HCT116 (cell line): ENCODE results near the gene RAP1GAP2. TPM values are rescaled to one million over a fixed set of nuclear protein-coding genes. Genes with fewer than 3 reads are reported as not detected.

Experiments
- ATAC-seq: fragments of 200-7000 bp; cut with Tn5 transposase; 2 replicates; pipeline ENCODE4 v1.9.1; 2020; ENCODE audit warnings: mild to moderate bottlenecking, moderate library complexity
- BruUV-seq: library from RNA; stranded (reverse); fragments of 400-500 nt; replicated peaks from 2 replicates; lab custom pipeline; 2021; lab: Mats Ljungman, UMichigan
- CTCF ChIA-PET: fragments of 300-600 bp; sonication (Branson Sonifier 250); formaldehyde crosslinking; loops from one replicate; lab custom pipeline; 2021; ENCODE audit warnings: antibody characterized with exemption; lab: Charles Lee
- POLR2A ChIA-PET: fragments of 300-600, 350-600 bp; sonication (Branson Sonifier 250); formaldehyde crosslinking; loops from one replicate; lab custom pipeline; 2021; ENCODE audit warnings: antibody characterized with exemption; lab: Charles Lee
- RAD21 ChIA-PET, 2 experiments: fragments of 300-600 bp; sonication (Branson Sonifier 250); formaldehyde crosslinking; loops; one replicate each; lab custom pipeline; 2023; ENCODE audit warnings: low total read pairs in 2 of 2; ENCODE audit not compliant: uncharacterized antibody in 2 of 2, unreplicated experiment in 2 of 2, low non-redundant PET in 1 of 2; lab: Charles Lee
- DNase-seq: peaks from one replicate; pipeline ENCODE4 v3.0.0-alpha.2; 2010; ENCODE audit warnings: low read depth, low spot score
- H2AFZ ChIP-seq: fragments of 200-600 bp; shearing (Covaris generic), sonication (generic); 2 replicates; pipeline ENCODE4 v1.6.1; 2017; ENCODE audit warnings: low read depth, mixed run types, mixed read lengths, antibody characterized with exemption, low read length; ENCODE audit not compliant: poor library complexity, severe bottlenecking
- H3K27ac ChIP-seq: 2 replicates; pipeline ENCODE4 v1.5.1; 2012; ENCODE audit warnings: low read depth, low read length
- H3K27me3 ChIP-seq: fragments of 200-600 bp; sonication (generic); 2 replicates; pipeline ENCODE4 v1.6.1; 2016; ENCODE audit warnings: mixed run types, low read length, mixed read lengths; ENCODE audit not compliant: insufficient read depth
- H3K36me3 ChIP-seq, 2 experiments: fragments of 200-500 bp in 1 of 2; fragments of 200-600 bp in 1 of 2; sonication (Bioruptor generic) in 1 of 2; sonication (generic) in 1 of 2; 2 replicates each; pipeline versions ENCODE4 v1.5.1 to v1.6.1; 2014 to 2016; ENCODE audit warnings: low read length in 2 of 2, inconsistent platforms in 1 of 2, mixed read lengths in 1 of 2, mixed run types in 1 of 2; ENCODE audit not compliant: insufficient read depth in 2 of 2, control insufficient read depth in 1 of 2
- H3K4me1 ChIP-seq, 2 experiments: fragments of 200-600 bp in 1 of 2; sonication (generic) in 1 of 2; 2 replicates each; pipeline versions ENCODE4 v1.5.1 to v1.6.1; 2012 to 2017; ENCODE audit warnings: low read length in 2 of 2, inconsistent platforms in 1 of 2, mild to moderate bottlenecking in 1 of 2, mixed read lengths in 1 of 2, mixed run types in 1 of 2, moderate library complexity in 1 of 2; ENCODE audit not compliant: insufficient read depth in 2 of 2, control insufficient read depth in 1 of 2
- H3K4me2 ChIP-seq: fragments of 200-600 bp; sonication (generic); 2 replicates; pipeline ENCODE4 v1.6.1; 2017; ENCODE audit warnings: mixed run types, low read length, mixed read lengths
- H3K4me3 ChIP-seq, 2 experiments: fragments of 200-600 bp in 1 of 2; sonication (generic) in 1 of 2; replicated peaks in 1 of 2; 2 replicates each; pipeline ENCODE4 v1.5.1; 2011 to 2016; ENCODE audit warnings: low read length in 2 of 2, control low read depth in 1 of 2, low read depth in 1 of 2, mild to moderate bottlenecking in 1 of 2, mixed read lengths in 1 of 2, mixed run types in 1 of 2
- H3K79me2 ChIP-seq: fragments of 200-600 bp; sonication (generic); 2 replicates; pipeline ENCODE4 v1.6.1; 2017; ENCODE audit warnings: mild to moderate bottlenecking, mixed run types, low read length, moderate library complexity, mixed read lengths; ENCODE audit not compliant: insufficient read depth
- H3K9ac ChIP-seq: fragments of 200-600 bp; sonication (generic); 2 replicates; pipeline ENCODE4 v1.6.1; 2016; ENCODE audit warnings: low read length, mixed read lengths
- H3K9me2 ChIP-seq: fragments of 200-600 bp; sonication (generic), shearing (Covaris generic); 2 replicates; pipeline ENCODE4 v1.6.1; 2017; ENCODE audit warnings: mixed run types, mild to moderate bottlenecking, moderate library complexity; ENCODE audit not compliant: insufficient read depth
- H3K9me3 ChIP-seq, 2 experiments: fragments of 200-500 bp in 1 of 2; fragments of 200-600 bp in 1 of 2; sonication (Bioruptor generic) in 1 of 2; sonication (generic) in 1 of 2; 2 replicates each; pipeline ENCODE4 v1.6.1; 2014 to 2017; ENCODE audit warnings: low read length in 2 of 2, mixed read lengths in 2 of 2, inconsistent platforms in 1 of 2, low read depth in 1 of 2, mild to moderate bottlenecking in 1 of 2, mixed run types in 1 of 2, moderate library complexity in 1 of 2; ENCODE audit not compliant: control insufficient read depth in 1 of 2, insufficient read depth in 1 of 2
- H4K20me1 ChIP-seq: fragments of 200-600 bp; sonication (generic), shearing (Covaris generic); 2 replicates; pipeline ENCODE4 v1.6.1; 2017; ENCODE audit warnings: mixed run types, mild to moderate bottlenecking, moderate library complexity; ENCODE audit not compliant: insufficient read depth
- EZH2phosphoT487 ChIP-seq: fragments of 200-600 bp; IDR thresholded peaks from 2 replicates; pipeline ENCODE4 v1.6.1; 2018; ENCODE audit warnings: antibody characterized with exemption, borderline replicate concordance
- JUND ChIP-seq: IDR thresholded peaks from 2 replicates; pipeline ENCODE4 v1.6.1; 2012
- ZFX ChIP-seq: fragments of 450-650 bp; IDR thresholded peaks from 2 replicates; pipeline ENCODE4 v1.6.1; 2017
- ZNF274 ChIP-seq: fragments of 200-500 bp; sonication (Bioruptor generic); IDR thresholded peaks from 2 replicates; pipeline ENCODE4 v1.6.1; 2014; ENCODE audit warnings: mild to moderate bottlenecking, low read depth, low read length, inconsistent platforms
- intact Hi-C: fragments of 100-400 bp; cut with micrococcal nuclease; formaldehyde crosslinking; loops from 2 replicates; pipeline ENCODE4 v1.10.0; 2022
- total RNA-seq: library from RNA; stranded (reverse); gene quantifications from one replicate; pipeline ENCODE4 v1.2.1, GENCODE V29; 2021; ENCODE audit not compliant: unreplicated experiment

Gene RAP1GAP2
- total RNA-seq, 1 experiment from 2014 or later: 54.6 TPM

DNA sequence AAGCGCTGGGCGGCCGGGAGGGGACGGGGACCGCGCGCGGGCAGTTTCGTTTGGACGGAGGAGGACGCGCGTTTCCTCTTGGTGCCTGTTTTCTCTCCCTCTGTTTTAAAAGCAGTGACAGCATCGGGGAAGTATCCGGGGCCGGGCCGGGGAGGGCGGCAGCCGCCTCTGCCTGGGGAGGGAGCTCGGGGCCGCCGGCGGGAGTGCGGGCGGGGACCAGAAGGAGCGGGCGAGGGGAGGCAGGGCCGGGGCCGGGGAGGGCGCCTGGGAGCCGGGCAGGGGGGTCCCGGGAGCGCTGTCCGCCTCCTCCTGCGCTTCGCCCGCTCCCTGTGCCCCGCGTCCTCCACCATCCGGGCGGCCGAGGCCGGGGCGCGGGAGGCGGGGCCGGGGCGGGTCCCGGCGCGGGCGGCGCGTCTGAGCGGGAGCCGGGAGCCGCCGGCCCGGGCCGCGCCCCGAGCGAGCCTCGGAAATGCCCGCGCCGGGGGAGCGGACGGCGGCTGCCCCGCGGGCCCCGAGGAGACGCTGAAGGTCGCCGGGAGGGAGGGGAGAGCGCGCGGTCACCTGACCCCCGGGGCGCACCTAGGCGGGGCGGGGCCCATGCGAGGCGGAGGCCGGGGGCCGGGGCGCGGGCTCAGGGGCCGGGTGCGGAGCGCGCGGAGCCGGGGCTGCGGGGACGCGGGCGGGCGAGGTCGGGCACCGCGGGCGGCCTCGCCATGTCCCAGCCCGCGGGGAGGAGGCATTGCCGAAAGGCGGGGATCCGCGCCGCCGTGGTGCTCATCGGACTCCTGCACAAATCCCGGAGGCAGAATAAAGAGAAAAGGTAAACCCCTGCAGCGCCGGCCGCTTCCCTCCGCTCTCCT lies 57.3 kb downstream of the RAP1GAP2 start:
- intact Hi-C loops: loop anchor here (2.0 kb wide), 1 partner anchor 39 kb away; no protein-coding TSS in a partner anchor
- no TSS peak for BruUV-seq
- CTCF ChIA-PET: interaction anchor here (1.2 to 1.3 kb wide), 2 partner anchors 77 to 159 kb away, joined by 3 read pairs; no protein-coding TSS in a partner anchor

DNA sequence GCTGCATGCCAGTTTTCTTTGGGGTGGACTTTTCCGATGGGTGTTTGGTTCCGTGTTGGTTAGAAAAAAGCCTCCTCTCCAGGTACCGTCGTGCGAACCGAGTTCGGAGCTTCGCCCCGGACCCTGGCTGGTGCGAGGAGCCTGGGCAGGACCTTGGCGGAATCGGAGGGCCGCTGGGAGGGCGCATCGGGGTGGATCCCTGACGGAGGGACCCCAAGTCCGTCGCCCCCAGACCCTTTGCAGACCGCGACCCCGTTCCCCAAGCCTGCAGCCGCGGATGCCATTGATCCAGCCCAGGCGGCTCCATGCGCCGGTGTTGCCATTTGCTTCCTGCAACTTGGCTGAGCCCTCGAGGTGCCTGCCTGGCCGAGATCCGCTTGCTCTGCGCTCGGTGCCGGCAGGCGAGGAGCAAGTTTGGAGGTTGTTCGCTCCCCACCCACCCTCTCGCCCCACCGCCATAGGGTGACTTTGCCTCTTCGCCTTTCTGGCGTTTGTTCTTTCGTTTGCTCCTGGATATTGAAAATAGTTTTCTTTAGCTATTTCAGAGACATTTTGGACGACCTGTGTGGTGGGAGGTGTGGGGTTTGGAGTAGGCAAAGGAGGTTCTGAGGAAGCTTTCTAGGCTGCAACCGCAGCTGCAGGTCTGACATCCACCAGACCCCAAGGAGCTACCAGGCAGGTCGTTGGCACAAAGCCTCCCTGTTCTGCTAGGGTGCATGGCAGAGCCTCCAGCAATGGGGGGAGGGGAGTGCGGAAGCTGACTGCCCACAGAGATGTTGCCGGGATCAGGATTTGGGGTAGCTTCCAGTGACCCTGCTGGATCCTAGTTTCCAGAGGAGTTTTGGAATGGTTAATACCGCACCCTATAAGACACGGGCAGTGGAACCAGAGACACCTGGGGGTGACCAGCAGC lies 58.2 kb downstream of the RAP1GAP2 start:
- H3K9me3 ChIP-seq: no peaks in the 10 kb centered on the region
- no peaks in the 10 kb centered on the region for H4K20me1 ChIP-seq
- H3K27me3 ChIP-seq: no peaks in the 10 kb centered on the region
- peak overlapping the region; percentile 99 for H3K4me2 ChIP-seq
- peak overlapping the region; percentile 69 to 85 for H3K4me3 ChIP-seq
- ChIA-PET RAD21 (interaction anchor here (0.6 to 0.7 kb wide), 2 partner anchors 75 to 151 kb away, joined by 5 to 10 read pairs; no protein-coding TSS in a partner anchor), POLR2A (no interaction called here), CTCF (interaction anchor here (1.2 to 1.3 kb wide), 2 partner anchors 76 to 159 kb away, joined by 3 read pairs; no protein-coding TSS in a partner anchor)
- H2AFZ ChIP-seq: peak overlapping the region; percentile 35
- ATAC-seq: peak; percentile 60
- no peaks in the 10 kb centered on the region for H3K9me2 ChIP-seq
- peak overlapping the region; percentile 49; the same call in 1 of the 2 replicates for H3K27ac ChIP-seq
- no peak for DNase-seq
- intact Hi-C loops: loop anchor here (2.0 kb wide), 1 partner anchor 38 kb away; no protein-coding TSS in a partner anchor
- H3K79me2 ChIP-seq: peaks cover 5% of the 10 kb centered on the region; the same call in 1 of the 2 replicates
- no TSS peak for BruUV-seq
- peak overlapping the region; percentile 77 for H3K9ac ChIP-seq
- peaks cover 9 to 15% of the 10 kb centered on the region in 2 experiments for H3K4me1 ChIP-seq
- no peaks in the 10 kb centered on the region for H3K36me3 ChIP-seq
- no peak for TF ChIP-seq EZH2phosphoT487
- no peak for TF ChIP-seq ZNF274

More for the DNA sequence above, 57.3 kb downstream of the RAP1GAP2 start:
- H2AFZ ChIP-seq: peak overlapping the region; percentile 35
- H3K79me2 ChIP-seq: peaks cover 5% of the 10 kb centered on the region; the same call in 1 of the 2 replicates
- H3K27me3 ChIP-seq: no peaks in the 10 kb centered on the region
- no peaks in the 10 kb centered on the region for H3K9me3 ChIP-seq
- no peaks in the 10 kb centered on the region for H3K36me3 ChIP-seq
- peak overlapping the region; percentile 49; the same call in 1 of the 2 replicates for H3K27ac ChIP-seq
- H3K4me2 ChIP-seq: peak overlapping the region; percentile 99
- ChIA-PET POLR2A (no interaction called here), RAD21 (no interaction called here)
- peak overlapping the region; percentile 77 for H3K9ac ChIP-seq
- no peaks in the 10 kb centered on the region for H3K9me2 ChIP-seq
- DNase-seq (no peak), ATAC-seq (peak; percentile 70)
- H3K4me1 ChIP-seq: peaks cover 9 to 20% of the 10 kb centered on the region in 2 experiments
- H4K20me1 ChIP-seq: no peaks in the 10 kb centered on the region
- H3K4me3 ChIP-seq: peak overlapping the region; percentile 69 to 85
- TF ChIP-seq JUND (no peak), ZFX (peak; percentile 35; the same call in 1 of the 2 replicates)
